NCI-H1930 (cell line): ENCODE data around the gene LDAH.

ENCODE experiments used
- DNase-seq, 2 experiments: peaks; one replicate each; lab custom pipeline; 2025; lab: John Stamatoyannopoulos, UW

LDAH gene

GRCh38 chr2:20650877-20651730 is 171.8 kb downstream of the LDAH start, which contains the start of gene HS1BP3:
Gene HS1BP3, minus strand, starts transcription at chr2:20651098. Its CDS starts 35 bp downstream, at chr2:20651063.
- peak; percentile 41 to 86 for DNase-seq

GRCh38 chr2:20650393-20650876 is 172.5 kb downstream of the LDAH start:
- no peak for DNase-seq

DNA sequence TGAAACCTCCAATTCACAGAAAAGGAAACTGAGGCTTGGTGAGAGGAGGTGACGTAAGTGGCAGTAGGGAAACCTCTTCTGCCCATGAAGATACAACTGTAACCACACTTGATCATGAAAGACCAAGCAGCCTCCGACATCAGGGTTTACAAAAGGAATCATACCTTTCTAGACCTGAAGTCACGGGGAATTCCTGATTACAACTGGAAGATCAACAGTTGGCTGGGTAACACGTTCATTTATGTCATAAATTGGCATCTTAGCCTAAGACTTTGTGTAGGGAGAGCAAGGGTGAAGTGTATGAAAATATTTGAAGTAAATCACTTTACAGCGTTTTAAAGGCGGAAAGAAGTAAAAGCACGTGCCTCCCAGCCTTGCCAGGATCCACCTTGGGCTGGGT is 172.9 kb downstream of the LDAH start:
- no peak for DNase-seq

GRCh38 chr2:20649576-20649975 is 173.3 kb downstream of the LDAH start:
- no peak for DNase-seq

- DNase-seq: no peak
Measured at GRCh38 chr2:20648831-20649230, 174.1 kb downstream of the LDAH start.

DNA sequence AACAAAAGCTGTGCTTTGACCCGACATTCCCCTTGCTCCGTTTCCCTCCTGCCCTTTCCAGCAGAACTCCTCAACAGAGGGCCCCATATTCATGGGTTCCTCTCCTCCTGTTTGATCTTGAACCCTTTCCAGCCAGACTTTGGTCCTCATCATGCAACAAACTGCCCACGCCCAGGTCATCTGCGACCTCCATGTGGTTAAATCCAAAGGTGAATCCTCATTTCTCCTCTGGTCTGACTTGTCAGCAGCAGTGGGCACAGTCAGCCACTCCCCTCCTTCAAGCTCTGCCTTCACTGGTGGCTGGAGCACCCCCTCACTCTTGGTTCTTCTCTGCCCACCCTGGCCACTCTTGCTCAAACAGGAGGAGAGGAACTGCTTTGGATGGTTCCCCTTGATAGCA is 174.7 kb downstream of the LDAH start:
- no peak for DNase-seq

DNA sequence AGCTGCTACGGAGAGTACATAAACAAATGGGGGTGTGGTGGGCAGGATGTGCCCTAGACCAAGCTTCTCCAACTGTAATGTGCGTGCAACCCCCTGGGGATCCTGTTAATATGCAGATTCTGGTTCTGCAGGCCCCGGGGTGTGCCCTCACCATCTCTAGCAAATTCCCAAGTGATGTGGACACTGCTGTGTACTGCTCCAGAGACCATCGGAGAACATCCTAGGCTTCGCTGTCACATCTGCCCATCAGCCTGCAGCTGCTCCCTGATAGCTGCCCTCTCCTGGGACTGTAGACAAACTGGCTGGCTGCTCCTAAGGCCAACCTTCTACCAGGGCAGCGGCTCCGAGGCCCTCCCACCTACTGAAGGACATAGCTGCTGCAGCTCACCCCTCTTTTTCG is 175.2 kb downstream of the LDAH start:
- DNase-seq: no peak

- DNase-seq: no peak
Measured at GRCh38 chr2:20647211-20647610, 175.7 kb downstream of the LDAH start.

DNA sequence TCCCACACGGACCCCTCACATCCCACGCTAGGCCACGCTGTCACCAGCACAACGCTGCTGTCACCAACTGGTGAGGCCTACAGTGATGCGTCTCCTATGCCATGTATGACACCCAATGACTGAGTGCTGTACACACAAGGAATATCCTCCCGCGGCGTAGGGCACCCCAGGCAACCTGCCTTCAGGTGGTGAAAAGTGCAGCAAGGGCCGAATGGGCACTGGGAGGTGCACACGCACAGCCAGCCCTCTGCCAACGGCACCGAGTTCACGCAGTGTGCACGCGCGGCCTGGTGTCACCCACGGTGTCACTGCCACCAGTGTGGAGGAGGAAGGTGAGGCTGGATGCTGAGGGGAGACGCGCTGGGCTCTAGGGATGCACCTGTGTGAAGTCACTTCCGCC is 176.5 kb downstream of the LDAH start:
- no peak for DNase-seq

DNA sequence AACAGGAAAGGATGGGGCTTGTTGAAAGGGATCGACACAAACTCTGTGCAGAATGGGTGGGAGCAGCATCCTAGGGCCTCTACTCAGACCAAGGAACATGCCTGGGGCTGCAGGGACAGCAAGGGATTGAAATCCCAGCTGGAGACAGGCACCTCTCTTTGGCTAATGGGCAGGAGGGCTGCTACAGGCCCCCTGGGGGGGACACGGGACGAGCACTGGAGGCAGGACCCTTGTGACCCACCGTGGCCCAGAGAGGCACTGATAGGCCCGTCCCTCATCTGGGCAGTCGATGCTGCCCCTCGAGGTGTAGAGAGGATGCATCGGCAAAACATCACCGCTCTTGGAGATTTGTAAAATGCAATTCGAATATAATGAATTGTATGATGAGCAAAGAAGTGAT is 177.1 kb downstream of the LDAH start:
- no peak for DNase-seq

DNA sequence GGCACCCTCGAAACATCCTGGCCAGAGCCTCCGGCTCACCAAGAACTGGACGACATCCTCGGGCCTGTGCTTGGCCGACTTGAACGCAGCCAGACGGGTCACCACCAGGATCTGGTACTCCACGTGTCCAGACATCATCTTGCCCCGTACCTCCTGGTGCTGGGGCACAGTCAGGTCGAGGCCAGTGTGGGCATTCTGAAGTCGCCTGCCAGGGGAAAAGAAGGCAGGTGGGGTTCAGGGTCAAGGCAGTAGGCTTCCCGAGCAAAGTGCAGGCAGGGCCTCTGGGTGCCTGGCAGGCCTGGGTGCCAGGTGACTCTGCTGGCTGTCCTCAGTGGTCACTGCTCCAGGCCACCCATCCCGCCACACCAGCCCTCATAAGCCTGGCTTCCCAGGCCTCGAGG is 177.6 kb downstream of the LDAH start:
- no peak for DNase-seq

- no peak for DNase-seq
Measured at GRCh38 chr2:20643826-20644225, 179.1 kb downstream of the LDAH start.

DNA sequence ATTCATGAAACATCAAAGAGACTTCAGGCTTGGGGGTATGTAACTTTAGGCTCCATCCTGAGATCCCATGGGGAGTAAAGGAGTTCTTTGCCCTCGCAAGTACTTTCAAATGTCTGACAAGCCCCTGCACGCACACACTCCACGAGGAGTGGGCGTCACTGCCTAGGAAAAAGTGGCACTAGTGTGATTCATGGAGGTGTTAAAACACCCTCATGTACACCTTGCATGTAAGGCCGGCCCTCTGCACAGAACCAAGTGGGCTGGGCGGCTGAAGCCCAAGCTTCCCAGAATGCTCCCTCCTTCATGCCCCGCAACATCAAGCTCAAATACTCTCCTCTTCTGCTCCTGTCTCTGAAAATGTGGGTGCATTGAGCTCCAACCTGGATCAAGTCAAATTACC is 179.8 kb downstream of the LDAH start:
- no peak for DNase-seq

GRCh38 chr2:20642055-20642971 is 180.6 kb downstream of the LDAH start:
- DNase-seq: peak; percentile 30 to 46

DNA sequence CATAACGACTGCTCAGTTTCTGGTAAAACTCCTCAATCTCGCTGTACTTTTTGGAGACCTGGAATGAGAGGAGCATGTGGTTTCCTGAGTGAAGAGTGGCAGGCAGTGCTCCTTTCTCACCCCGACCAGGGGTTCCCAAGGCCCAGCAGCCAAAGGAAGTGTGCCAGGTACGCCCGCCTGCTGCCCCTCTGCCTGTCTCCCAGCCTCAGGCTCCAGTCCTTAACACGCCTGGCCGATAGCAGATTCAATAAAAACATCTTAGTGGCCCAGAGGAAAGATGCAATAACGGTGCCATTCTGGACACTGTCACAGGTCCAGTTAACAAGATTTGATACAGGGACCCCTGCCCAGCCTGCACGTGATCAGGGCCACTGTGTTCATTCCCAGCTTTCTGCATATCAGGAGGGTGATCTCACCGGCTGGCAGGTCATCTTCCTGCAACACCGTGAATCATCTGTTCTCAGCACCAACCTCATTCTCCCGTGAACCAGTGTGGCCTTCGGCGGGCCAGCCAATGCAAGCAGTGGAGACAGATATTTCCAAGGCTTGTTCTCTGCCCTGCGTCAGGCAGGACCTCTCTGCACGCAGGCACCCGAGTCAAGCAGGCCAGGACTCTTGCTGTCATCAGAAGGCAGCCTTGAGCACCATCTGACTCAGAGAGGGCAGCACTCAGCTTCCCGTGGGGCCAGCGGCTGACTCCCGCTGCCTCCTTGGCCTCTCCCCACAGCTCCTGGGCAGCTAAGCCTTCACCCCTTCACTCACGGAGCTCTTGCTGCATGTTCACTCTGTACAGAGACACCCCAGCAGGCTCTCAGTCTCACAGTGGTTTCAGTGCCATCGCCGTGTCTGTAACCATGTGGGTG is 181.5 kb downstream of the LDAH start:
- DNase-seq: no peak

- no peak for DNase-seq
Measured at GRCh38 chr2:20640411-20641122, 182.3 kb downstream of the LDAH start.

DNA sequence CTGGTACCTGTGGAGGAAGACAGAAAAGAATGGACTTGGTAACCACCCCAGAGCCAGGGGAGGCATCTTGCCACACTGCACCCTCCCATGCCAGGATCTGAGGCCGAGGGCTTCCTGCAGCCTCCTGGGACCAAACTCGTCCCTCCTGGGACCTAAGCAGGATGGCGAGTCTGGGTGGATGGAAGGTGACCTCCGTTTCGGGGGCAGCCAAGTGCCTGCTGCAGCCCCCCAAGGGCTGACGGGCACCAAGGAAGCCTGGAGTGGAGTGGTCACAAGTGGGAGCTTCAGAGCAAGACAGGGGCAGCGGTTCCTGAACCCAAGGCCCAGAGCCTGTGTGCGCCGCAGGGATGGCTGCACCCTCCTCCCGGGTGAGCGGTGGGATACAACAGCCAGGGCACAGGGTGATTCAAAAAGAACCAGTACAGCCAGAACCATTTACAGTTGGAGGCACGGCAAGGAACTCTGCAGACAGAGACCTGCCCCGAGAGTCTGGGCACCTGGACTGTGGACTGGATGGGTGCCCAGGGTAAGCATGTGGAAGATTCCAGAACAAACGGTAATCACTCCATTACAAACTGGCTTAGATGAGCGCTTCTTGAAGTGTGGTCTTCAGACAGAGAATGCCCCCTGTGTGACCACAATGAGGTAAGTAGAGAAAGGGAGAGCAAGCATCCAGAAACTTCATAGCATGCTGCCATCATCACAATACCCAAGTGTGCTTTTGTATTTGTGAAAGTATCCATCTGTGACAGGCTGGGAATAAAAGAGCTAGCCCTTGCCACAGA is 184.1 kb downstream of the LDAH start:
- no peak for DNase-seq

GRCh38 chr2:20638014-20638413 is 184.9 kb downstream of the LDAH start:
- DNase-seq: no peak

- DNase-seq: no peak
Measured at GRCh38 chr2:20637147-20637546, 185.8 kb downstream of the LDAH start.
